Measurements from ENCODE around the gene ATP5F1D.

ATP5F1D gene

DNA sequence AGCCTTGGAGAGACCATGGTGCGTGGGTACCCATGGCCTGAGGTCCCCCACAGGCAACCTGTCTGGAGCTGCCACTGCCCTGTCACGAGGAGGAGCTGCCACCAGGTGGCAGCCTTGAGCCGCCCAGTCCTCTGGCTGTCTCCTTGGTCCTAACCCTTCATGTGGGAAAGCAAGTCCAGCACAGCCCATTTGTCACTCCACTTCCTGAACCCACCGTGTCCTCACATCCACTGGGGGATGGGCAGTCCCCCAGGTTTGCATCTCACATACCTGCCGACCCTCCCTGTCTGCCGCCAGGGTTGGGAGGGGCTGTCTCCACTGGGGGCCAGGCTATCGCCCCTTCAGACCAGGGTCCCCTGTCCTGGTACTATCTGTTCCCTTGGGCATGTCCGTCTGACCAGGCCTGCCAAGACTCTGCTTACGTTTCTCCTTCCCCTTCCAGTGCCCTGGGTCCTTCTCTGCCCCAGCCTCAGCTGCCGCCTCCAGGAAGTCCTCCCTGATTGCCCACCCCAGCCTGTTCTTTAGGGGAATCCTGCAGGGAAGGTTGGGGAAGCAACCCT is 38.3 kb downstream of the ATP5F1D start:
- H3K36me3 Mint-ChIP-seq (ENCODE audit: low read depth), result peaks cover 12% of the 10 kb centered on the region
- H3K27ac Mint-ChIP-seq, result no peak overlapping the region
- peak; percentile 86 for DNase-seq
- H3K9me3 Mint-ChIP-seq, result no peaks in the 10 kb centered on the region
- peak; percentile 17 for ATAC-seq
- peaks cover 8% of the 10 kb centered on the region for H3K27me3 Mint-ChIP-seq
- H3K4me1 Mint-ChIP-seq, result peaks cover 18% of the 10 kb centered on the region
- peak overlapping the region; percentile 17 for H3K4me3 Mint-ChIP-seq

DNA sequence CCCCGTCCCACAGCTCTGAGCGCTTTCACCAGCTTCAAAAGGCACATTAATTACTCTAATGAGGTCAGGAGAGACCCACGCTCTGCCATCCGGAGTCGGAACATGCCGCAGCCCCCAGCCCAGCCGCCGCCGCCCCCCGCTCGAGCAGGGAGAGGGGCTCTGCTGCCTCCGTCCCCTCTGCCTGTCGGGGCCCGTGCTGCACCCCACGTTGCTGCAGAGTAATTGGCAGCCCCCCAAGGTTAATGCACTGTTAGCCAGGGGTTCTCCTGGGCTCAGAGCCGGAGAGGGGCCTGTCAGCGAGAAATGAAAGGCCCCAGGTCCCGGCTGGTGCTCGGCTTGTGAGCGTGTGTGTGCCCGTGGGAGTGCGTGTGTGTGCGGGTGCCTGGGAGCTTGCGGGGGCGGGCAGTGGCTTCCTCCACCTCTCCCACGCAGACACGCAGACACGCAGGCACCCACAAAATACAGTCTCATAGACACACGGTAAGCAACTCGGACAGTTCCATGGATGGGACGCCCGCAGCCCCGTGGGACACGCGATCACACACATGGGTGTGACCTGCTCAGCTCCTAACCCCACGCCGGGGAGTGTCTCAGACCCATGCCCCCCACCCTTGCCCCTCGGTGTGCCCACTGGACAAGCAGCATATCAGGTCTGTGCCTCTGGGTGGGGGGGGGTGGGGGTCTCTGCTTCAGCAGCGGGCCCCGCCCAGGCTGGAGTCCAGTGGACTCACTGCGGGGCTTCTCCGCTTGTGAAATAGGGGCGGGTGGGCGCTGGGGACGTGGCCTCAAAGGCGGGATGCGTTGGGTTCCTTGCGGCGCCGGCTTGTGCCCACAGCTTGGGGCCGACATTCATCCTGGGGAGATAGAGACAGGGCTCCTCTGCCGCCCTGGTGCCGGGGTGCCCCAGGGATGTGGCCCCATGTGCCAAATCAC is 39.4 kb downstream of the ATP5F1D start:
- Mint-ChIP-seq H3K36me3 (ENCODE audit: low read depth) (peaks cover 12% of the 10 kb centered on the region), H3K4me1 (peaks cover 18% of the 10 kb centered on the region), H3K27ac (no peak overlapping the region), H3K4me3 (no peak overlapping the region), H3K27me3 (peaks cover 14% of the 10 kb centered on the region), H3K9me3 (no peaks in the 10 kb centered on the region)
- ATAC-seq (no peak), DNase-seq (no peak)

DNA sequence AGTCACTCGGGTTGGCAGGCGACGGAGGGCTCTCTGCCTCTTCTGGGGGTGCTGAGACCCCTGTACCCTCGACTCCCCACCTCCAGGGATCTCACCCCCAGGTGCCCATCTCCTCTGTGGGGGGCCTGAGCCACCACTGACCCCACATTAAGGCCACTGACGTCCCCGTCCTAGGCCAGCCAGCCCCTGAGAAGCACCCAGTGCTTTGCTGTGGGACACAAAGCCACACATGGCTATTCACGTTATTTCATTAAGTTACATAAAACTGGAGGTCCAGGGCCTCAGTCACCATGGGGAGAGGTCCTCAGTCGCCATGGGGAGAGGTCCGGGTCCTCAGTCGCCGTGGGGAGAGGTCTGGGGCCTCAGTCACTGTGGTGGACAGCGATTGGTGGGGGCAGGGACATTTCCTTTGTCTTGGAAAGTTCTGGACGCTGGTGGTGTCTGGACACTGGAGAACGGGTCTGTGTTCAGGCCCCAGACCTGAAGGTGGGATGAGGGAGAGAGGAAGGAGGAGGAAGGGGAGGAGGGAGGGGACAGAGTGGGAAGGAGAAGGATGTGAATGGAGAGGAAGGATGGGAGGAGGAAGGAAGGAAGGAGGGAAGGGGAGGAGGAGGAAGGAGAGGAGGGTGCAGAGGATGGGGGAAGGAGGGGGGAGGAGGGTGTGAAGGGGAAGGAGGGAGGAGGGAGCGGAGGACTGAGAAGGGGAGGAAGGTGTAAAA is 40.2 kb downstream of the ATP5F1D start:
- no peak overlapping the region for H3K27ac Mint-ChIP-seq
- peaks cover 8% of the 10 kb centered on the region for H3K36me3 Mint-ChIP-seq (ENCODE audit: low read depth)
- H3K9me3 Mint-ChIP-seq, result no peaks in the 10 kb centered on the region
- DNase-seq (no peak), ATAC-seq (no peak)
- peaks cover 17% of the 10 kb centered on the region for H3K27me3 Mint-ChIP-seq
- peaks cover 15% of the 10 kb centered on the region for H3K4me1 Mint-ChIP-seq
- no peak overlapping the region for H3K4me3 Mint-ChIP-seq

DNA sequence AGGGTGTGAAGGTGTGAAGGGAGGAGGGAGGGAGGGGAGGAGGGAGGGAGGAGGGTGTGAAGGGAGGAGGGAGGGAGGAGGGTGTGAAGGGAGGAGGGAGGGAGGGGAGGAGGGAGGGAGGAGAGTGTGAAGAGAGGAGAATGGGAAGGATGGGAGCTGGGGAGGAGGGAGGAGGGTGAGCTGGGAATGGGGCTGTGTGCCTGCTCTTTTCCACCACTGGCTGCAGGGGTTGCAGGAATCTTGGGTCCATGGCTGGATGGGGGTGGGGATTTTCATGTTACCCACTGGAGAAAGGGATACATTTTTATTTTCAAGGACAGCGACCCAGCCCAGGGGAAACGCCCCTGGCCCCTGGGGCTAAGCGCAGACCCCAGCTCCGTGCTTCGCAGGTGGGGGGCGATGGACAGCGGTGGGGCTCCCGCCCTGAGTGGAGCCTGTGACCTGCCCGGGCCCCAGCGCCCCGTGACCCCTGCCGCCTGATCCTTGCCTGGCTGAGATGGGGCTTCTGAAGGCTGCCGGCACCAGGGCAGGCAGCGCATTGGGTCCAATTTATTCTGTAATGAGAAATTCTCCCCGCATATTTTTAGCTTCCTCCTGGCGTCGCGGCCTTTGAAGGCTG is 41.1 kb downstream of the ATP5F1D start:
- ATAC-seq (no peak), DNase-seq (no peak)
- Mint-ChIP-seq H3K36me3 (ENCODE audit: low read depth) (peaks cover 5% of the 10 kb centered on the region), H3K27ac (no peak overlapping the region), H3K4me1 (peaks cover 10% of the 10 kb centered on the region), H3K4me3 (no peak overlapping the region), H3K27me3 (peaks cover 19% of the 10 kb centered on the region), H3K9me3 (no peaks in the 10 kb centered on the region)

DNA sequence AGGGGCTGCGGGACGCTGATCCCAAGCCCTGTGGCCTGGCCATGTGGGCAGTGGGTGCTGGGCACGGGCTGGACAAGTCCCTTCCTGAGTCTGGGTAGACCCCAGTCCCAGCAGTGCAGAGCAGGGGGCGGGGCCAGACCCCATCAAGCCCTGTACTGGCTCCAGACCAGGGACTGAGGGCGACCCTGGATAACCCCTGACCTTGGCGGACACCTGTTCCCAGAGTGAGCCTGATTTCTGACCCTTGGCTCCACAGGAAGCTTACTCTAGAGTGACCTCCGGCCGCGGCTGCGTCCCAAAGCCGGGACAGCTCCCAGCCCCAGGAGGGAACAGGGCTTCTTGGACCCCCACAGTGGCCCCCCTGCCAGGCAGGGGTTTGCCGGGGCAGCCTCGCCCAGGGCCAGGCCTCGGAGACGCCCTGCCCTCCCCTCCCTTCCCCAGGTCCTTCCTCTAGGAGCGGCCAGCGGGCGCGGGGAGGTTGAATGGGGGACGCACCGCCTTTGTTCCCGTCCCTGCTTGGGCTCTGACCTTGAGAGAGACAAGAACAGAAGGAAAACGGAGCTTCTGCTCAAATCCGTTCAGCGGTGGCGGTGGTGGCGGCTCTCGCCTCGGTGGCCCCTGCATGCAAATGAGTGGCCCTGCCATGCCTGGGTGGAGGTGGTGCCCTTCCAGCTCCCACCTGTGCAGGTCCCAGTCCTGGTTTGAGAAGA is 41.8 kb downstream of the ATP5F1D start:
- ATAC-seq, result no peak
- Mint-ChIP-seq H3K27ac (no peak overlapping the region), H3K9me3 (no peaks in the 10 kb centered on the region), H3K4me1 (peaks cover 5% of the 10 kb centered on the region), H3K36me3 (ENCODE audit: low read depth) (peaks cover 5% of the 10 kb centered on the region), H3K4me3 (no peak overlapping the region), H3K27me3 (peaks cover 22% of the 10 kb centered on the region)
- DNase-seq, result no peak

DNA sequence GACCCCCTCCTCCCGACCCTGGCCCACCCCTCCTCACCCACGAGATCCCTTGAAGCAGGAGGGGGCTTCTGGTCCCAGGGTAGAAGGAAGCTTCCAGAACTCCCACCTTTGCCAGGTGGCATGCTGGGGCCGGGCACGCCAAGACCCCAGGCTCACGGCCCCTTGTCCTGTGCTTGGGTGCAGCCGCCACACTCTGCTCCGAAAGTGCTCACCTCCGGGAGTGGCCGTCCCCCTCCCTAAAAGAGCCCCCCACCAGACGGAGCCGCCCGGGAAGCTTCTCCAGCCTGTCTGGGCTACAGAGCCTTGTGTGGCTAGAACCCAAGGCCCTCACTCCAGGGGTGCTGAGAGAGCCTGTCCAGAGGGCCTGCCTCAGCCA is 42.4 kb downstream of the ATP5F1D start:
- H3K27me3 Mint-ChIP-seq, result peaks cover 23% of the 10 kb centered on the region
- no peaks in the 10 kb centered on the region for H3K9me3 Mint-ChIP-seq

DNA sequence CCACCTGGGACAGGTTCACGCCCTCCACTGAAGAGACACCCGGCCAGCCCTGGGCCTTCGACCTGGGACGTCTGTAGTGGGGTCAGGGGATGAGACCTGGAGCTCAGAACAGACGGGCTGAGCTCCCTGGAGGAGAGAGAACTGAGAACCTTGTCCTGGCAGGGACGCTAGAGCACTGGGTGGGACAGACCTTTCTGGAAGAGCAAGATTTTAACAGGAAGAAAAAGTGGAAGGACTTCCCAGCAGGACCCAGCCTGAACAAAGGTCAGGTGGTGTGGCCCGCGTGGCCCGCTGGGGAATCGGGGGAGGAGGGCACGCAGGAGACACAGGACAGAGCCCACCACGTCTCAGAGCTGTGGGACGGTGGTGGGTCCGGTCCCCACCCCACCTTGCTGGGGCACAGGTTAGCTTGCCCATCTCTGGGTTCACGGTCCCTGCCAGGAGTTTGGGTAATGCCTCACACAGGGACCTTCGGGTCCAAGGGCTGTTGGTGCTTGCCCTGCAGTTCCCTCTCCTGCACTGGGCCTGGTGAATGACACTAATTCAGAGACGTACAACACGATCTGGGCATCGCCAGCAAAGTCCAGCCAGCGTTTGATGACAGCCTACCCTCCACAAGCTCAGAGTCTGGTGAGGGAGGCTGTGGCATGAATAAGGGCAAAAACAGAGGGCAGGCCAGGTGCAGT is 42.9 kb downstream of the ATP5F1D start:
- DNase-seq (no peak), ATAC-seq (no peak)
- no peaks in the 10 kb centered on the region for H3K9me3 Mint-ChIP-seq
- H3K4me1 Mint-ChIP-seq, result peaks cover 5% of the 10 kb centered on the region
- H3K4me3 Mint-ChIP-seq, result no peak overlapping the region
- no peak overlapping the region for H3K27ac Mint-ChIP-seq
- H3K27me3 Mint-ChIP-seq, result peaks cover 27% of the 10 kb centered on the region
- peaks cover 5% of the 10 kb centered on the region for H3K36me3 Mint-ChIP-seq (ENCODE audit: low read depth)

More for the DNA sequence above, 42.4 kb downstream of the ATP5F1D start:
- Mint-ChIP-seq H3K4me3 (no peak overlapping the region), H3K27ac (no peak overlapping the region), H3K36me3 (ENCODE audit: low read depth) (peaks cover 5% of the 10 kb centered on the region), H3K4me1 (peaks cover 5% of the 10 kb centered on the region)
- no peak for DNase-seq
- no peak for ATAC-seq

DNA sequence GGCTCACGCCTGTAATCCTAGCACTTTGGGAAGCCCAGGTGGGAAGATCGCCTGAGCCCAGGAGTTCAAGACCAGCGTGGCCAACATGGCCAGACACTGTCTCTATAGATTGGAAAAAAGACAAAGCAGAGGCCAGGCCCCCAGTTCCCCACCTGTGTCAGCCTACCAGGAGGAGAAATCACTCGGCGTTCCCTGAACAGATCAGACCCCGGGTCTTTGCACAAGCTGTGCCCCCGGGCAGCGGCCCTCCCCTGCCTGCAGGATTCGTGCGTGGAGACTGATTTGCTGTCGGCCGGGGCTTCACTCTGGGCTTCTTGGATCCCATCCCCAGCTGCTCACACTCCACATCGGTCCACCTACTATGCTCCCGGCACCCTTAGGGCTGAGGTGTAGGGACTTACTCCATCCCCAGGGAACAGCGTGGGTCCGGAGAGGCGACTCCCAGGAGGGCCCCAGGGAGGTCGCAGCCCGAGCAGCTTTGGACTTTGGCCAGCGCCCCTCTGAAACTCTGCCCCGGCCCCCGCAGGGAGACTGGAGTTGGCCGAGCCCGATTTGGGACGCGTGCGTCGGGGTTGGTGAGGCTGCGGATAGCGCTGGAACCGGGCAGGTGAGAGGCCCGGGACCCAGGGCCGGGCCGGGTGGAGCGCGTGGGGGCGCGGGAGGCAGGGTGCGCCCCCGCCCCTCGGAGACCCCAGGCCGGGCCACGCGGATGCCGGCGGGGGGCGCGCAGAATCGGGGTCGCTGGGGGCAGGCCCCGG is 43.6 kb downstream of the ATP5F1D start:
- Mint-ChIP-seq H3K27me3 (peaks cover 27% of the 10 kb centered on the region), H3K27ac (no peak overlapping the region), H3K4me1 (peaks cover 2% of the 10 kb centered on the region), H3K36me3 (ENCODE audit: low read depth) (peaks cover 2% of the 10 kb centered on the region), H3K4me3 (no peak overlapping the region), H3K9me3 (no peaks in the 10 kb centered on the region)
- no peak for DNase-seq
- no peak for ATAC-seq

DNA sequence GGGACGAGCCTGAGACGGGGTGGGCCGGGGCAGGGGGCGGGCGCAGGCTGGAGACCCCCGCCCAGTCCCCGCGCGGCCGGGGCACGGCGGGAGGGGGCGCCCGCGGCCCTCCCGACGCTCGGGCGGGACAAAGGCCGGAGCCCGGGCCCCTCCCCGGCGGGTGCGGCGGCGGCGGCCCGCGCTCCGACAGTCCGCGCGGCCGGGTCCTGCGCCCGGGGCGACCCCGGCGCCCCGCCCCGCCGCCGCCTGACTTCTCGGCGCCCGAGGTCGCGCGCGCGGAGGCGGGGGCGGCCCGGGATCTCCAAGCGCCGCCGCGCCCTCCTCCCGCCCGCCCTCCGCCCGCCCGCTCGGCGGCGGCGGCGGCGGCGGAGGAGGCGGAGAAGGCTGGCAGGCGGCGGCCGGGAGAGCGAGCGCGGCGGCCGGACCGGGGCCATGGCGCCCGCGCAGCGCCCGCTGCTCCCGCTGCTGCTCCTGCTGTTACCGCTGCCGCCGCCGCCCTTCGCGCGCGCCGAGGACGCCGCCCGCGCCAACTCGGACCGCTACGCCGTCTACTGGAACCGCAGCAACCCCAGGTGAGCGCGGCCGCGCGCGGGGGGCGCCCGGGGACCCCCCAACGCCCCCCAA is 44.3 kb downstream of the ATP5F1D start, which contains the start of gene EFNA2:
TSS of gene EFNA2 (plus strand) at position 137 of the 624 bp plus-strand sequence. CDS start at position 433, 296 bp downstream.
- no peak within 1 kb of the TSS for H3K27ac Mint-ChIP-seq
- H3K36me3 Mint-ChIP-seq (ENCODE audit: low read depth), result no peaks in the 10 kb centered on the region
- H3K9me3 Mint-ChIP-seq, result no peaks in the 10 kb centered on the region
- no peaks in the 10 kb centered on the region for H3K4me1 Mint-ChIP-seq
- DNase-seq (no peak), ATAC-seq (no peak)
- peaks cover 27% of the 10 kb centered on the region for H3K27me3 Mint-ChIP-seq
- H3K4me3 Mint-ChIP-seq, result peak within 1 kb of the TSS; percentile 17

DNA sequence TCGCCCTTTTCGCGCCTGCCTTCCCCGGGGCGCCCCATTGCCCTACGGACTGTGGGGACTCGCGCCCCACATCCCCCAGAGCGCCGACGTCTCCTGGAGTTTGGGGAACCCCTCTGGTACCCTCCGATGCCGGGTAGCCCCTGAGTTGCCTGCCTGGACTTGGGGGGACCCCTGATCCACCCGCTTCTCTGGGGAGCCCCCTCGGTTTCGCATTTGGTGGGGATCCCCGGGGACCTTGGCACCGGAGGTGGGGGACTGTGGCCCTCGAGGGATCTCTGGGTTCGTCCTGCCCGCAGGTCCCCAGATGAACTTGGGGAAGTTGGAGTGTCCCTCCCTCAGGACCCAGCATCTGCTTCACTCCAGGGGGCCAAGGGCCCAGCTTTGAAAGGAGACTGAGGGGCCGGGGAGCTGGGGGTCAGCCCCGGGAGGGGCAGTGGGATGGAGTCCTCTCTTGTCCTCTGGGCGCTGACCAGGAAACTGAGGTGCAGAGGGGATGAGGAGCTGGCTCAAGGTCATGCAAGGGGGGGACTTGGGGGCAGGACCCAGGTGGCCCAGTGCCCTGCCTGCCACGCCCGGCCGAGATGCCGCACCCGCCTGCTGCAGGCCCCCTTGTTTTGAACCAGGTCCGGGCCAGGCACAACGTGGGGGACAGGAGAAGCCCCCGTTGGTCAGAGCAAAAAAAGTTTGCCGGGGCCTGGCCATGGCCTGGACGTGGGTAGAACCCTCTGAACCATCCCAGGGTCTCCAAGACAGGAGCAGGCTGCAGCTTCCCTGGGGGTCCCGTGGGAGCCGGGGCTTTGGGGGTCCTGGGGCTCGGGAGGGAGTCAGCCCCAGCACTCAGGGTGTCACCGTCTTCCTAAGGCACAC is 45.2 kb downstream of the ATP5F1D start:
- no peaks in the 10 kb centered on the region for H3K9me3 Mint-ChIP-seq
- H3K4me1 Mint-ChIP-seq, result no peaks in the 10 kb centered on the region
- no peak overlapping the region for H3K27ac Mint-ChIP-seq
- ATAC-seq (no peak), DNase-seq (no peak)
- H3K36me3 Mint-ChIP-seq (ENCODE audit: low read depth), result no peaks in the 10 kb centered on the region
- H3K4me3 Mint-ChIP-seq, result peak overlapping the region; percentile 17
- H3K27me3 Mint-ChIP-seq, result peaks cover 29% of the 10 kb centered on the region

DNA sequence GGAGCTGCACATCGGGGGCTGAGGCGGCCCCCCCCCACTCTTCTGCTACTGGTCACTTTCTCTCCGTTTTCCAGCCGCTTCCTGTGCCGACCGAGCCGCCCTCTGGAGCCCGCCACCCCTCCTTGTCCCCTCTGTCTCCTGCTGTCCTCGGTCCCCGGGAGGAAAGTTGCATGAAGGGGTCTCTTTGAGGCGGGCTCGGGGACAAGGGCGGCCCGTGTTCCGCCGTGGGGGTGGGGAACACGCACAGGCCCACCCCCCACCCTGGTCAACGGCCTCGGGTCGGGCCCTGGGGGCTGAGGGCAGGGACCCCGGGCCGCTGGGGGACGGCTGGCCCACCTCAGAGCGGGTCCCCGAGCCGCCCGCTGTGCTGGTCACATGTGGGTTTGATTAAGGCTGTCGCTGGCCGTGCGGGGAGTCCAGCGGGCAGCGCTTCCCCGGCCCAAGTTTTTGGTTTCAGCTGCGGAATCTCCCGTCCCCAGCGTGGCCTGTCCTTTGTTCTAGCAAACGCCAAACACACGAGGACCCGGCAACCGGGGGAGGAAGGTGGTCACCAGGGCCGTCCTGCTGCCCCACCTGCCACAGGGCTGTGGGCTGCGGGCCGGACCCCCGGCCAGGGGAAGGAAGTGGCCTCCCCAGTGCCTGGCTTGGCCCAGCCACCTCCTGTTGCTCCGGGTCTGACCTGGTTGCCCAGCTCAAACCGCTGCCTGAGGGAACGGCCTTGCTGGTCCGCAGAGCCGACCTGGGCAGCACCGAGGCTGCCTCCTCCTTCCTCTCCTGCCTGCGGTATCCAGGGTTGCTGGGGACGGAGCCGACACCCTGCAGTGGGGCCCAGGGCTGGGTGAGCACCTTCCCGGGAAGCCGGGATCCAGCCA is 46.0 kb downstream of the ATP5F1D start:
- Mint-ChIP-seq H3K4me3 (no peak overlapping the region), H3K36me3 (ENCODE audit: low read depth) (no peaks in the 10 kb centered on the region), H3K27ac (no peak overlapping the region), H3K27me3 (peaks cover 33% of the 10 kb centered on the region), H3K9me3 (no peaks in the 10 kb centered on the region), H3K4me1 (no peaks in the 10 kb centered on the region)
- ATAC-seq (no peak), DNase-seq (no peak)
